Psoas muscle (tissue), 8 donors: ENCODE data around the gene MRPL22. TPM values are rescaled to one million over a fixed set of nuclear protein-coding genes. Genes with fewer than 3 reads are reported as not detected.

ENCODE experiments used
- ATAC-seq, 4 donors: fragments of 200-7000 bp; cut with Tn5 transposase; one replicate each; pipeline ENCODE4 v1.9.1; 2020; ENCODE audit warnings: moderate library complexity in 3 of 4, mild to moderate bottlenecking in 2 of 4
- DNase-seq, 2 donors: peaks; one replicate each; pipeline ENCODE4 v3.0.0-alpha.2; 2020
- H3K27ac ChIP-seq: fragments of 200-600 bp; one replicate; pipeline ENCODE4 v1.8.0; 2022
- H3K27me3 ChIP-seq, 3 donors: fragments of 200-600 bp in 1 of 3; one replicate each; pipeline versions ENCODE4 v1.6.1 to v1.8.0; 2013 to 2022; ENCODE audit warnings: low read length in 2 of 3, mild to moderate bottlenecking in 2 of 3, moderate library complexity in 1 of 3; ENCODE audit not compliant: insufficient read depth in 3 of 3
- H3K36me3 ChIP-seq, 2 donors: fragments of 200-600 bp in 1 of 2; one replicate each; pipeline versions ENCODE4 v1.6.1 to v1.8.0; 2013 to 2022; ENCODE audit warnings: low read depth in 1 of 2, mild to moderate bottlenecking in 1 of 2, moderate library complexity in 1 of 2; ENCODE audit not compliant: insufficient read depth in 1 of 2
- H3K4me1 ChIP-seq: fragments of 200-600 bp; one replicate; pipeline ENCODE4 v1.8.0; 2022
- H3K4me3 ChIP-seq: fragments of 200-600 bp; one replicate; pipeline ENCODE4 v1.8.0; 2022; ENCODE audit warnings: mild to moderate bottlenecking
- H3K9me3 ChIP-seq: fragments of 200-600 bp; one replicate; pipeline ENCODE4 v1.8.0; 2022
- CTCF ChIP-seq: fragments of 200-600 bp; IDR thresholded peaks from one replicate; pipeline ENCODE4 v1.8.0; 2022; ENCODE audit warnings: antibody characterized with exemption
- WGBS, 3 donors: extraction: QIAGEN DNeasy Blood & Tissue Kit; methylation state at CpG; one replicate each; pipeline versions ENCODE4 v1.1.6 to v1.1.7; 2013; 5-methylcytosine and 5-hydroxymethylcytosine counted together
- intact Hi-C, 2 donors: fragments of 100-400 bp; cut with DNase I; formaldehyde crosslinking; loops; one replicate each; pipeline versions ENCODE4 v1.11.0 to v1.14.2; 2022
- long read RNA-seq, 2 donors: library from polyadenylated mRNA; unstranded; transcript quantifications; one replicate each; pipeline ENCODE4 v2.0.0, GENCODE V29; 2021
- polyA plus RNA-seq, 3 donors: library from polyadenylated mRNA; stranded (reverse); fragments of 200-250 nt; gene quantifications; one replicate each; pipeline ENCODE4 v1.2.3, GENCODE V29; 2013
- total RNA-seq, 4 donors: library from RNA; stranded (reverse); fragmentation: NEBNext Ultra II Directional in 2 of 4; extraction: Animal tissue kit (Norgen Biotek cat#: 25700) in 2 of 4; gene quantifications; one replicate each; pipeline versions ENCODE4 v1.2.1 to v1.2.4, GENCODE V29; 2021 to 2023
- donor health status: healthy with polysubstance abuse.
- donor health status: DM: no; HTN: no; CAD: no; lungs with moderate emphysema.
- donor health status: Bipolar disorder and iron deficiency.
- donor health status: healthy.
- donor health status: DM: yes; HTN: yes; CAD: no.
- donor health status: DM: no; HTN: no; CAD: no.
- donor health status: DM: no; HTN: no; CAD: no.
- donor health status: DM: yes; HTN: yes; CAD: no.

The MRPL22 gene
- total RNA-seq, result 10 to 100 TPM; 28.4 to 53.0 (median 38.1) TPM
- polyA plus RNA-seq, result 10 to 100 TPM; 46.7 to 83.6 (median 56.0) TPM
- long read RNA-seq, donor 1, transcript MRPL22-207 (7 exons, 3,176 nt), result major isoform, 15 of 19 reads
- long read RNA-seq, donor 1, partial matches to known transcripts, result 3 of 19 reads
- long read RNA-seq, donor 1, other reads (novel, unspliced or antisense), result 0 of 19 reads
- long read RNA-seq, donor 2, transcript MRPL22-207 (7 exons, 3,176 nt), result major isoform, 24 of 29 reads
- long read RNA-seq, donor 2, partial matches to known transcripts, result 0 of 29 reads
- long read RNA-seq, donor 2, other reads (novel, unspliced or antisense), result 0 of 29 reads

- H3K27ac ChIP-seq, result peak within 1 kb of the TSS; percentile 87
- H3K27me3 ChIP-seq, result no peaks in the 10 kb centered on the region
- peak within 1 kb of the TSS; percentile 79 for H3K4me3 ChIP-seq
- peaks cover 34% of the 10 kb centered on the region for H3K4me1 ChIP-seq
- DNase-seq, result peak; percentile 92 to 96
- intact Hi-C loops, result loop anchor here in 1 of 2 donors (10.0 kb wide), 2 partner anchors 64 to 466 kb away; partner anchors contain the start of gene HAND1
- 1% methylated on average over 40 of the region's 40 CpGs for WGBS, 3 donors
- TF ChIP-seq CTCF, result peak; percentile 11
- H3K36me3 ChIP-seq, result peaks cover 0 to under 1% of the 10 kb centered on the region in 2 donors
- ATAC-seq, result peak; percentile 78 to 87 (median 82)
- no peaks in the 10 kb centered on the region for H3K9me3 ChIP-seq
These were observed at the start of gene MRPL22 for GRCh38 chr5:154940772-154941620. TSS of gene MRPL22 (plus strand) at chr5:154941073. CDS start at chr5:154941111, 38 bp downstream.

- TF ChIP-seq CTCF, result no peak
- no peak for DNase-seq
- peak in 1 of 4 donors; percentile 44 for ATAC-seq
- Histone ChIP-seq H3K4me1 (no peaks in the 10 kb centered on the region), H3K27me3 (no peaks in the 10 kb centered on the region), H3K36me3 (peaks cover 19 to 100% of the 10 kb centered on the region in 2 donors), H3K9me3 (no peaks in the 10 kb centered on the region), H3K4me3 (no peak overlapping the region), H3K27ac (no peak overlapping the region)
- 75 to 81% (median 80%) methylated on average over 13 of the region's 13 CpGs for WGBS, 3 donors
- intact Hi-C loops, result no loop called here
These were observed 48.5 kb upstream of the MRPL22 start for GRCh38 chr5:154892369-154892771.

GRCh38 chr5:154893381-154893780 lies 47.5 kb upstream of the MRPL22 start:
- no peak overlapping the region for H3K4me3 ChIP-seq
- intact Hi-C loops, result no loop called here
- DNase-seq (no peak), ATAC-seq (no peak)
- peaks cover 13 to 100% of the 10 kb centered on the region in 2 donors for H3K36me3 ChIP-seq
- no peak for TF ChIP-seq CTCF
- no peaks in the 10 kb centered on the region for H3K4me1 ChIP-seq
- no peaks in the 10 kb centered on the region for H3K27me3 ChIP-seq
- 87 to 92% (median 89%) methylated on average over 5 of the region's 5 CpGs for WGBS, 3 donors
- no peaks in the 10 kb centered on the region for H3K9me3 ChIP-seq
- H3K27ac ChIP-seq, result no peak overlapping the region

GRCh38 chr5:154895606-154896561 lies 45.0 kb upstream of the MRPL22 start:
- no peaks in the 10 kb centered on the region for H3K27me3 ChIP-seq

More at GRCh38 chr5:154895606-154896561, 45.0 kb upstream of the MRPL22 start:
- Histone ChIP-seq H3K27ac (no peak overlapping the region), H3K4me1 (no peaks in the 10 kb centered on the region), H3K36me3 (peaks cover 8 to 100% of the 10 kb centered on the region in 2 donors), H3K9me3 (no peaks in the 10 kb centered on the region), H3K4me3 (no peak overlapping the region)
- no peak for DNase-seq
- ATAC-seq, result no peak
- intact Hi-C loops, result loop anchor here in 1 of 2 donors (5.0 kb wide), 1 partner anchor 36 kb away; no protein-coding TSS in a partner anchor
- 88 to 93% (median 90%) methylated on average over 14 of the region's 14 CpGs for WGBS, 3 donors
- no peak for TF ChIP-seq CTCF
